Large intestine (tissue), 12 donors: ENCODE data around the gene E2F6. TPM values are rescaled to one million over a fixed set of nuclear protein-coding genes. Genes with fewer than 3 reads are reported as not detected.

Experiments
- DNase-seq, 2 donors: peaks; one replicate each; pipeline versions ENCODE4 v3.0.0 to v3.0.0-alpha.2; 2013
- H3K27ac ChIP-seq: one replicate; pipeline ENCODE4 v1.5.1; 2013; ENCODE audit warnings: low read length
- H3K27me3 ChIP-seq: 2 replicates; pipeline ENCODE4 v1.6.1; 2013; ENCODE audit warnings: low read length; ENCODE audit not compliant: control insufficient read depth, insufficient read depth
- H3K36me3 ChIP-seq: 2 replicates; pipeline ENCODE4 v1.6.1; 2013; ENCODE audit warnings: low read length; ENCODE audit not compliant: control insufficient read depth, insufficient read depth
- H3K4me1 ChIP-seq: one replicate; pipeline ENCODE4 v1.6.1; 2013; ENCODE audit warnings: low read length; ENCODE audit not compliant: control insufficient read depth, insufficient read depth
- H3K4me3 ChIP-seq: one replicate; pipeline ENCODE4 v1.5.1; 2013; ENCODE audit warnings: low read length
- H3K9me3 ChIP-seq: one replicate; pipeline ENCODE4 v1.6.1; 2013; ENCODE audit warnings: mild to moderate bottlenecking, low read depth, low read length, moderate library complexity; ENCODE audit not compliant: control insufficient read depth
- WGBS: methylation state at CpG from one replicate; pipeline ENCODE4 v1.1.5; 2013; ENCODE audit warnings: low lambda C conversion rate; ENCODE audit not compliant: insufficient coverage; 5-methylcytosine and 5-hydroxymethylcytosine counted together
- long read RNA-seq, 11 donors: transcript quantifications; one replicate each; lab custom pipeline, GENCODE V29; 2026
- polyA plus RNA-seq: library from polyadenylated mRNA; unstranded; fragments of 120-200 nt; gene quantifications from one replicate; pipeline ENCODE4 v1.2.1, GENCODE V29; 2013

E2F6 gene
- polyA plus RNA-seq = 15.3 TPM
- long read RNA-seq, donor 1, partial matches to known transcripts = 0 of 6 reads
- long read RNA-seq, donor 1, other reads (novel, unspliced or antisense) = 0 of 6 reads
- long read RNA-seq, donor 2, partial matches to known transcripts = 0 of 6 reads
- long read RNA-seq, donor 2, other reads (novel, unspliced or antisense) = 0 of 6 reads
- long read RNA-seq, donor 3 = 0 reads
- long read RNA-seq, donor 4, partial matches to known transcripts = 0 of 1 reads
- long read RNA-seq, donor 4, other reads (novel, unspliced or antisense) = 0 of 1 reads
- long read RNA-seq, donor 5, partial matches to known transcripts = 0 of 3 reads
- long read RNA-seq, donor 5, other reads (novel, unspliced or antisense) = 0 of 3 reads
- long read RNA-seq, donor 6, transcript E2F6-202 (7 exons, 3,218 nt) = major isoform, 6 of 9 reads
- long read RNA-seq, donor 6, partial matches to known transcripts = 0 of 9 reads
- long read RNA-seq, donor 6, other reads (novel, unspliced or antisense) = 0 of 9 reads
- long read RNA-seq, donor 7, partial matches to known transcripts = 0 of 2 reads
- long read RNA-seq, donor 7, other reads (novel, unspliced or antisense) = 0 of 2 reads
- long read RNA-seq, donor 8, partial matches to known transcripts = 0 of 5 reads
- long read RNA-seq, donor 8, other reads (novel, unspliced or antisense) = 0 of 5 reads
- long read RNA-seq, donor 9, partial matches to known transcripts = 0 of 2 reads
- long read RNA-seq, donor 9, other reads (novel, unspliced or antisense) = 0 of 2 reads
- long read RNA-seq, donor 10, transcript E2F6-202 (7 exons, 3,218 nt) = major isoform, 5 of 6 reads
- long read RNA-seq, donor 10, partial matches to known transcripts = 0 of 6 reads
- long read RNA-seq, donor 10, other reads (novel, unspliced or antisense) = 0 of 6 reads
- long read RNA-seq, donor 11, partial matches to known transcripts = 0 of 5 reads
- long read RNA-seq, donor 11, other reads (novel, unspliced or antisense) = 0 of 5 reads

- Histone ChIP-seq H3K9me3 (no peaks in the 10 kb centered on the region), H3K4me1 (peaks cover 4% of the 10 kb centered on the region)
- no CpG with 5 or more reads among the region's 86 CpGs for WGBS
Measured at GRCh38 chr2:11465485-11466306, at the start of gene E2F6. TSS of gene E2F6 (minus strand) at chr2:11466161. CDS start at chr2:11465879, 282 bp downstream.

GRCh38 chr2:11515490-11515981 is 49.6 kb upstream of the E2F6 start:
- WGBS = no CpG with 5 or more reads among the region's 6 CpGs
- no peaks in the 10 kb centered on the region for H3K36me3 ChIP-seq
- no peaks in the 10 kb centered on the region for H3K9me3 ChIP-seq

More at GRCh38 chr2:11465485-11466306, at the start of gene E2F6:
- Histone ChIP-seq H3K36me3 (peaks cover 6% of the 10 kb centered on the region), H3K4me3 (peak within 1 kb of the TSS; percentile 61), H3K27me3 (no peaks in the 10 kb centered on the region), H3K27ac (peak within 1 kb of the TSS; percentile 78)
- peak; percentile 89 to 93 for DNase-seq

GRCh38 chr2:11514904-11515303 is 48.9 kb upstream of the E2F6 start:
- no peak for DNase-seq
- H3K27me3 ChIP-seq = no peaks in the 10 kb centered on the region
- H3K4me1 ChIP-seq = no peaks in the 10 kb centered on the region
- H3K4me3 ChIP-seq = no peak overlapping the region
- WGBS = 61% methylated on average over 3 of the region's 6 CpGs
- no peaks in the 10 kb centered on the region for H3K36me3 ChIP-seq
- H3K27ac ChIP-seq = no peak overlapping the region
- H3K9me3 ChIP-seq = no peaks in the 10 kb centered on the region

More at GRCh38 chr2:11515490-11515981, 49.6 kb upstream of the E2F6 start:
- no peak for DNase-seq
- H3K27ac ChIP-seq = no peak overlapping the region
- no peaks in the 10 kb centered on the region for H3K27me3 ChIP-seq
- H3K4me1 ChIP-seq = no peaks in the 10 kb centered on the region
- H3K4me3 ChIP-seq = no peak overlapping the region

- Histone ChIP-seq H3K27ac (no peak overlapping the region), H3K36me3 (no peaks in the 10 kb centered on the region), H3K27me3 (no peaks in the 10 kb centered on the region), H3K9me3 (no peaks in the 10 kb centered on the region), H3K4me1 (no peaks in the 10 kb centered on the region), H3K4me3 (no peak overlapping the region)
- no peak for DNase-seq
- 80% methylated on average over 1 of the region's 3 CpGs for WGBS
Measured at GRCh38 chr2:11514081-11514730, 48.2 kb upstream of the E2F6 start.

- no CpG with 5 or more reads among the region's 5 CpGs for WGBS
- no peaks in the 10 kb centered on the region for H3K9me3 ChIP-seq
- no peak overlapping the region for H3K27ac ChIP-seq
- H3K4me1 ChIP-seq = no peaks in the 10 kb centered on the region
- H3K4me3 ChIP-seq = no peak overlapping the region
- H3K36me3 ChIP-seq = no peaks in the 10 kb centered on the region
- no peak for DNase-seq
- H3K27me3 ChIP-seq = no peaks in the 10 kb centered on the region
Measured at GRCh38 chr2:11513319-11513718, 47.4 kb upstream of the E2F6 start.

- DNase-seq = no peak
- no peaks in the 10 kb centered on the region for H3K36me3 ChIP-seq
- no peak overlapping the region for H3K27ac ChIP-seq
- H3K4me3 ChIP-seq = no peak overlapping the region
- H3K9me3 ChIP-seq = no peaks in the 10 kb centered on the region
- 80% methylated on average over 1 of the region's 5 CpGs for WGBS
- no peaks in the 10 kb centered on the region for H3K27me3 ChIP-seq
- H3K4me1 ChIP-seq = no peaks in the 10 kb centered on the region
Measured at GRCh38 chr2:11512431-11512830, 46.5 kb upstream of the E2F6 start.

GRCh38 chr2:11509657-11510360 is 43.8 kb upstream of the E2F6 start:
- no CpG with 5 or more reads among the region's 3 CpGs for WGBS
- H3K9me3 ChIP-seq = no peaks in the 10 kb centered on the region

GRCh38 chr2:11508279-11508678 is 42.3 kb upstream of the E2F6 start:
- H3K27me3 ChIP-seq = no peaks in the 10 kb centered on the region
- H3K27ac ChIP-seq = no peak overlapping the region
- no peak overlapping the region for H3K4me3 ChIP-seq
- H3K9me3 ChIP-seq = no peaks in the 10 kb centered on the region
- no peak for DNase-seq
- no peaks in the 10 kb centered on the region for H3K36me3 ChIP-seq
- H3K4me1 ChIP-seq = peaks cover 10% of the 10 kb centered on the region
- no CpG with 5 or more reads among the region's 8 CpGs for WGBS

More at GRCh38 chr2:11509657-11510360, 43.8 kb upstream of the E2F6 start:
- H3K4me3 ChIP-seq = no peak overlapping the region
- peaks cover 10% of the 10 kb centered on the region for H3K4me1 ChIP-seq
- H3K36me3 ChIP-seq = no peaks in the 10 kb centered on the region
- DNase-seq = no peak
- H3K27ac ChIP-seq = no peak overlapping the region
- H3K27me3 ChIP-seq = no peaks in the 10 kb centered on the region

GRCh38 chr2:11507517-11507916 is 41.6 kb upstream of the E2F6 start:
- no CpG with 5 or more reads among the region's 2 CpGs for WGBS
- Histone ChIP-seq H3K4me1 (peaks cover 10% of the 10 kb centered on the region), H3K27ac (no peak overlapping the region), H3K36me3 (no peaks in the 10 kb centered on the region), H3K9me3 (no peaks in the 10 kb centered on the region), H3K27me3 (no peaks in the 10 kb centered on the region), H3K4me3 (no peak overlapping the region)
- DNase-seq = no peak
